GM19468 (cell line): ENCODE measurements around the gene ESR1.
"Not testable (repeated sequence)": the region's sequence is repeated elsewhere in the genome, so short reads cannot be mapped to it uniquely, and the experiment has no call there.

Experiments used
- ATAC-seq: cut with Tn5 transposase; IDR thresholded peaks from one replicate; pipeline ENCODE4 v1.9.1; 2021; ENCODE audit warnings: mild to moderate bottlenecking, moderate library complexity, moderate number of reproducible peaks; ENCODE audit not compliant: unreplicated experiment; ENCODE audit errors: extremely low read depth

ESR1 gene

GRCh38 chr6:151959086-151959485, 151.6 kb downstream of the ESR1 start:
- ATAC-seq: no peak

GRCh38 chr6:151961809-151962208, 154.3 kb downstream of the ESR1 start:
- no peak for ATAC-seq

GRCh38 chr6:151962246-151962846, 154.9 kb downstream of the ESR1 start:
- no peak for ATAC-seq

- no peak for ATAC-seq
These were observed 155.5 kb downstream of the ESR1 start for GRCh38 chr6:151963001-151963400.

- ATAC-seq: not testable (repeated sequence)
These were observed 156.9 kb downstream of the ESR1 start for GRCh38 chr6:151964412-151964811.

- ATAC-seq: no peak
These were observed 166.7 kb downstream of the ESR1 start for GRCh38 chr6:151974061-151974617.

GRCh38 chr6:151975795-151976194, 168.3 kb downstream of the ESR1 start:
- ATAC-seq: no peak

GRCh38 chr6:151988199-151988598, 180.7 kb downstream of the ESR1 start:
- not testable (repeated sequence) for ATAC-seq

- ATAC-seq: no peak
These were observed 184.6 kb downstream of the ESR1 start for GRCh38 chr6:151992091-151992490.

GRCh38 chr6:151993364-151993763, 185.9 kb downstream of the ESR1 start:
- no peak for ATAC-seq

- no peak for ATAC-seq
These were observed 191.3 kb downstream of the ESR1 start for GRCh38 chr6:151998784-151999183.

- no peak for ATAC-seq
These were observed 191.7 kb downstream of the ESR1 start for GRCh38 chr6:151999194-151999593.

- ATAC-seq: no peak
These were observed 193.9 kb downstream of the ESR1 start for GRCh38 chr6:152001408-152001807.

GRCh38 chr6:152002306-152002705, 194.8 kb downstream of the ESR1 start:
- ATAC-seq: no peak

- ATAC-seq: no peak
These were observed 196.6 kb downstream of the ESR1 start for GRCh38 chr6:152004036-152004566.

- no peak for ATAC-seq
These were observed 197.4 kb downstream of the ESR1 start for GRCh38 chr6:152004896-152005295.

- ATAC-seq: no peak
These were observed 201.3 kb downstream of the ESR1 start for GRCh38 chr6:152008779-152009178.

GRCh38 chr6:152012227-152012626, 204.7 kb downstream of the ESR1 start:
- ATAC-seq: no peak

- ATAC-seq: no peak
These were observed 211.4 kb downstream of the ESR1 start for GRCh38 chr6:152018876-152019275.

- no peak for ATAC-seq
These were observed 214.8 kb downstream of the ESR1 start for GRCh38 chr6:152022303-152022702.

GRCh38 chr6:152023613-152024012, 216.1 kb downstream of the ESR1 start:
- ATAC-seq: no peak

- ATAC-seq: no peak
These were observed 218.8 kb downstream of the ESR1 start for GRCh38 chr6:152026291-152026690.
